ENCODE results near the gene MAK.
"Not testable (repeated sequence)": the region's sequence is repeated elsewhere in the genome, so short reads cannot be mapped to it uniquely, and the experiment has no call there.

MAK gene

DNA sequence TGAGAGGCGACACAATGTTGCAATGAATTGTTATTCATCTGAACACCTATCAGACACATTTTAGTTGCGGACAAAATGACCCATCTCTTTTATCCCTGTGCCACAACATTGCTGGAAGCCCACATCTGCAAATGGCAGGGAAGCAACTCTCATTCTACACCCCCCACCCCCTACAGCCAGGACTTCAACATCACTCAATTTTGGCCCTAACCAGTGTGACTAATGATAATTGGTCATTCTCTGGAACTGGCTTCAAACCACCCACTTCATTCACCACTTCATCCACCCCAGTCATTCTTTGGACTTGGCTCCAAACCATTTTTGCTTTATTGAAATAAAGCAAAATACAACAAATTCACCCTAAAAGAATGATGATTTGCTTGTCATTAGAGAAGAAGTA, 42.0 kb upstream of the MAK start:
- in situ Hi-C loops (cut with HindIII; ENCODE audit: low sequenced_read_pairs), result no loop called here
- TF ChIP-seq, protein P1, sequence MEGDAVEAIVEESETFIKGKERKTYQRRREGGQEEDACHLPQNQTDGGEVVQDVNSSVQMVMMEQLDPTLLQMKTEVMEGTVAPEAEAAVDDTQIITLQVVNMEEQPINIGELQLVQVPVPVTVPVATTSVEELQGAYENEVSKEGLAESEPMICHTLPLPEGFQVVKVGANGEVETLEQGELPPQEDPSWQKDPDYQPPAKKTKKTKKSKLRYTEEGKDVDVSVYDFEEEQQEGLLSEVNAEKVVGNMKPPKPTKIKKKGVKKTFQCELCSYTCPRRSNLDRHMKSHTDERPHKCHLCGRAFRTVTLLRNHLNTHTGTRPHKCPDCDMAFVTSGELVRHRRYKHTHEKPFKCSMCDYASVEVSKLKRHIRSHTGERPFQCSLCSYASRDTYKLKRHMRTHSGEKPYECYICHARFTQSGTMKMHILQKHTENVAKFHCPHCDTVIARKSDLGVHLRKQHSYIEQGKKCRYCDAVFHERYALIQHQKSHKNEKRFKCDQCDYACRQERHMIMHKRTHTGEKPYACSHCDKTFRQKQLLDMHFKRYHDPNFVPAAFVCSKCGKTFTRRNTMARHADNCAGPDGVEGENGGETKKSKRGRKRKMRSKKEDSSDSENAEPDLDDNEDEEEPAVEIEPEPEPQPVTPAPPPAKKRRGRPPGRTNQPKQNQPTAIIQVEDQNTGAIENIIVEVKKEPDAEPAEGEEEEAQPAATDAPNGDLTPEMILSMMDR (IDR thresholded peaks at IDR 0.05; ENCODE audit: low read depth, low read length), result no peak
- DNase-seq (ENCODE audit: low read depth, low spot score), result no peak
- no peak overlapping the region for H3K4me3 ChIP-seq (ENCODE audit: low read depth, low read length)

DNA sequence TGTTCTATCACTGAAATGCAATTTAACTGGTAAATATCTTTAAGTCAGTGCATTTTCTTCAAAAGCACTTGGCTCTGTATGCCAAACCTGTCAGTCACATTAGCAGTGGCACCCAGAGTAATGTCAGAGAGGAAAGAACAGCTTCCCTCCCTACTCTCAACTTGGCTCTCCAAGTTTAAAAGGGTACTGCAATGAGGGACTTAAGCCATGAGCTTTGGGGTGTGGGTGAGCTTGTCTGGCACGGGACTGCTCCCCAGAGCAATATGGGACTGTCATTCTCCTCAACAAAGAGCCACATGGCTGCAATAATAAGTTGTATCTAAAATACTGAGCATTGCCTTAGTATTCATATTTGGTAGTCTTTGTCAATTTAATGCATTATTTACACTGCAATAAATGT, 39.5 kb upstream of the MAK start:
- TF ChIP-seq, protein P1 (IDR thresholded peaks at IDR 0.05; ENCODE audit: low read depth, low read length), result no peak
- no peak overlapping the region for H3K4me3 ChIP-seq (ENCODE audit: low read depth, low read length)
- DNase-seq (ENCODE audit: low read depth, low spot score), result no peak
- in situ Hi-C loops (cut with HindIII; ENCODE audit: low sequenced_read_pairs), result no loop called here

DNA sequence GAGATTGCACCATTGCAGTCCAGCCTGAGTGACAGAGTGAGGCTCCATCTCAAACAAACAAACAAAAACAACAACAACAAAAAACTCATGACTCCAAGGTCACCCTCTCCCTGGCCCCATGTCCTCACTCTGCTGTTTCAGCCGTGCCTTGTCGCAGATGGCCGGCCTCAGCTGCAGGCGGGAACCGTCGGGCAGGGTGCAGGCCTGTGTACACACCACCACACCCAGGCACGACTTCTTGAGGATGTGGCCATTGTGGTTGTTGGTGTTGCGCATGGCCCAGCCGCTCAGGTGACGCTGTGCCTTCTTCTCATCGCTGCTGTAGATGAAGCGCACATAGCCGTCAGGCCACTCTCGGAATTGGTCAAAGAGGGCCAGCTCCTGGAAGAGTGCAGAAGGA, 38.7 kb upstream of the MAK start:
- TF ChIP-seq, protein P1 (IDR thresholded peaks at IDR 0.05; ENCODE audit: low read depth, low read length), result no peak
- DNase-seq (ENCODE audit: low read depth, low spot score), result no peak
- in situ Hi-C loops (cut with HindIII; ENCODE audit: low sequenced_read_pairs), result no loop called here

GRCh38 chr6:10875026-10875425, 36.7 kb upstream of the MAK start:
- no peak overlapping the region for H3K4me3 ChIP-seq (ENCODE audit: low read depth, low read length)
- no peak for DNase-seq (ENCODE audit: low read depth, low spot score)
- TF ChIP-seq, protein P1 (IDR thresholded peaks at IDR 0.05; ENCODE audit: low read depth, low read length), result no peak
- in situ Hi-C loops (cut with HindIII; ENCODE audit: low sequenced_read_pairs), result no loop called here

More for the DNA sequence above, 38.7 kb upstream of the MAK start:
- H3K4me3 ChIP-seq (ENCODE audit: low read depth, low read length), result no peak overlapping the region

DNA sequence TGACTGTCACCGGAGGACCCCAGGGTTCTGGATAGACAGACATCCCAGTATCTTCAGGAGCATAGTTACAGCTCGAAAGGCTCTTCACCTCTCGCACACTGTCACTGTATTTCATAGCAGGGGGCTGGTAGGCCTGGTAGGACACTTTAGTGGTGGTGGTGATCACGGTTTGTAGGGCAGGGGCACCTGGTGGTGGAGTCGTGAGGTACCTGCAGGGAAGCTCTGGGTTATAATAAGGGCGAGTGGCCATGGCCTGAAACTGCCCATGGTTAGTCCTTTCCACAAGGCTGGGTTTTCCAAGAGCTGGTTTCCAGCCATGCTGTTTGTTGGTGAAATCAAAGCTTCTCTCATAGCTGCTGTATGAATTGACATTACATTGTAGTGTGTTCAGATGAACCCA, 35.9 kb upstream of the MAK start:
- no peak for DNase-seq (ENCODE audit: low read depth, low spot score)
- in situ Hi-C loops (cut with HindIII; ENCODE audit: low sequenced_read_pairs), result no loop called here
- H3K4me3 ChIP-seq (ENCODE audit: low read depth, low read length), result no peak overlapping the region
- TF ChIP-seq, protein P1 (IDR thresholded peaks at IDR 0.05; ENCODE audit: low read depth, low read length), result no peak

DNA sequence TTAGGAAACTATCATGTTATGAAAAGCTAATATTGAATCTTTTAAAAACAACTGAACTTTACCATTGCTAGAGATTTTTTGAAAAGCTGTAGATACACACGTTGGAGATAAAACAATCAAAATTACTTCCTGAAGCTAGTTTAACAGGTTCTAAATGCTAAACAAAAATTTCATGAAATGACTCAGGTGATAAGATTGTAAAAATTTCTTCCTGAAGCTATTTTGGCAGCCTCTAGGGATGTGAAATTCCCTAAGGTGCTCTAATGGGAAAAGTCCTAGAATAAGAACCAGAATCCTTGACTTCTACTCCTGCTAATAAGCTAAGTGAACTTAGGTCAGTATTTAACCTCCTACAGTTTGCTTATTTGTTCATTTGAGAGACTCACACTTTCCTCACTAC, 35.0 kb upstream of the MAK start:
- TF ChIP-seq, protein P1 (IDR thresholded peaks at IDR 0.05; ENCODE audit: low read depth, low read length), result no peak
- H3K4me3 ChIP-seq (ENCODE audit: low read depth, low read length), result no peak overlapping the region
- DNase-seq (ENCODE audit: low read depth, low spot score), result no peak
- in situ Hi-C loops (cut with HindIII; ENCODE audit: low sequenced_read_pairs), result no loop called here

GRCh38 chr6:10867952-10868351, 29.6 kb upstream of the MAK start:
- no peak for DNase-seq (ENCODE audit: low read depth, low spot score)
- TF ChIP-seq, protein P1 (IDR thresholded peaks at IDR 0.05; ENCODE audit: low read depth, low read length), result no peak
- in situ Hi-C loops (cut with HindIII; ENCODE audit: low sequenced_read_pairs), result no loop called here
- H3K4me3 ChIP-seq (ENCODE audit: low read depth, low read length), result no peak overlapping the region

DNA sequence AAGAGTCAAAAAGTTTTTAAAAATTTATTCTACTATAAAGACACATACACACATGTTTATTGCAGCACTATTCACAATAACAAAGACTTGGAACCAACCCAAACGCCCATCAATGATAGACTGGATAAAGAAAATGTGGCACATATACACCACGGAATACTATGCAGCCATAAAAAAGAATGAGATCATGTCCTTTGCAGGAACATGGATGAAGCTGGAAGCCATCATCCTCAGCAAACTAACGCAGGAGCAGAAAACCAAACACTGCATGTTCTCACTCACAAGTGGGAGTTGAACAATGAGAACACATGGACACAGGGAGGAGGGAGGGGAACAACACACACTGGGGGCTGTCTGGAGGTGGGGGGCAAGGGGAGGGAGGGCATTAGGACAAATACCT, 28.4 kb upstream of the MAK start:
- DNase-seq (ENCODE audit: low read depth, low spot score), result not testable (repeated sequence)

DNA sequence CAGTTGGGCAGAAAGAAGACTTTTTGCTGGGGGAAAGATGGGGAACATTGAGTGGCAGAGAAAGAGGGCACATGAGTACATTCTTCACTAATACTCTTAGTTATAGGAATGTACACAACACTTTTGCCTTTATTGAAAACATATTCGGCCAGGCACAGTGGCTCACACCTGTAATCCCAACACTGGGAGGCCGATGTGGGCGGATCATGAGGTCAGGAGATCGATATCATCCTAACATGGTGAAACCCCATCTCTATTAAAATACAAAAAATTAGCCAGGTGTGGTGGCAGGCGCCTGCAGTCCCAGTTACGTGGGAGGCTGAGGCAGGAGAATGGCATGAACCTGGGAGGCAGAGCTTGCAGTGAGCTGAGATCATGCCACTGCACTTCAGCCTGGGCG, 24.7 kb upstream of the MAK start:
- DNase-seq (ENCODE audit: low read depth, low spot score); in situ Hi-C loops (cut with HindIII; ENCODE audit: low sequenced_read_pairs): not testable (repeated sequence)

More for the DNA sequence above, 28.4 kb upstream of the MAK start:
- H3K4me3 ChIP-seq (ENCODE audit: low read depth, low read length); in situ Hi-C loops (cut with HindIII; ENCODE audit: low sequenced_read_pairs): not testable (repeated sequence)

More for the DNA sequence above, 24.7 kb upstream of the MAK start:
- not testable (repeated sequence) for H3K4me3 ChIP-seq (ENCODE audit: low read depth, low read length)

All from astrocyte of the spinal cord (primary cell).